ENCODE measurements around the gene ZNF280D. TPM values are rescaled to one million over a fixed set of nuclear protein-coding genes. Genes with fewer than 3 reads are reported as not detected.

ZNF280D gene
- polyA plus RNA-seq, 4 donors = 41.5 to 55.7 (median 54.4) TPM

Other genes with a start within 250 kb of the ZNF280D start
- gene TCF12, start 185.1 kb upstream of the ZNF280D start, polyA plus RNA-seq (ENCODE audit: insufficient read length in 4 of 4) = 100 to 1,000 TPM; 152 to 313 (median 190) TPM

Measured in left renal pelvis (tissue), 4 donors.